Ovary (tissue), 9 donors: ENCODE measurements around the gene EXOC6B. TPM values are rescaled to one million over a fixed set of nuclear protein-coding genes. Genes with fewer than 3 reads are reported as not detected.
"Not testable (repeated sequence)": the region's sequence is repeated elsewhere in the genome, so short reads cannot be mapped to it uniquely, and the experiment has no call there.

Experiments
- DNase-seq, 5 donors: peaks; one replicate each; pipeline ENCODE4 v3.0.0-alpha.2; 2019 to 2020
- H3K27ac ChIP-seq, 2 donors: fragments of 200-600 bp; one replicate each; pipeline versions ENCODE4 v1.5.1 to v1.8.0; 2019 to 2022
- H3K27me3 ChIP-seq: fragments of 200-600 bp; one replicate; pipeline ENCODE4 v1.8.0; 2022
- H3K36me3 ChIP-seq: fragments of 200-600 bp; sonication (generic); one replicate; pipeline ENCODE4 v1.5.1; 2019
- H3K4me1 ChIP-seq: one replicate; pipeline ENCODE4 v1.8.1; 2013; ENCODE audit warnings: mild to moderate bottlenecking, moderate library complexity; ENCODE audit not compliant: insufficient read depth
- H3K4me3 ChIP-seq: fragments of 200-600 bp; sonication (generic); one replicate; pipeline ENCODE4 v1.5.1; 2017
- H3K9me3 ChIP-seq, 2 donors: fragments of 200-600 bp in 1 of 2; sonication (generic) in 1 of 2; one replicate each; pipeline versions ENCODE4 v1.5.1 to v1.8.1; 2013 to 2019; ENCODE audit warnings: mild to moderate bottlenecking in 1 of 2, moderate library complexity in 1 of 2
- CTCF ChIP-seq, 3 donors: fragments of 450-650 bp in 2 of 3; fragments of 200-600 bp in 1 of 3; IDR thresholded peaks; one replicate each; pipeline versions ENCODE4 v1.5.1 to v1.8.0; 2016 to 2022; ENCODE audit warnings: antibody characterized with exemption in 3 of 3, mild to moderate bottlenecking in 1 of 3
- EP300 ChIP-seq: sonication (generic); formaldehyde crosslinking; IDR thresholded peaks from one replicate; pipeline ENCODE4 v1.6.1; 2017; ENCODE audit warnings: antibody characterized with exemption
- POLR2A ChIP-seq: fragments of 450-650 bp; IDR thresholded peaks from one replicate; pipeline ENCODE4 v1.6.1; 2017; ENCODE audit warnings: antibody characterized with exemption, mild to moderate bottlenecking, moderate library complexity
- WGBS, 3 donors: extraction: QIAGEN DNeasy Blood & Tissue Kit in 1 of 3; methylation state at CpG; one replicate each; pipeline versions ENCODE4 v1.1.5 to v1.1.7; 2013 to 2017; 5-methylcytosine and 5-hydroxymethylcytosine counted together
- intact Hi-C, 4 donors: fragments of 100-400 bp; cut with DNase I; formaldehyde crosslinking; loops; one replicate each; pipeline versions ENCODE4 v1.11.0 to v1.15.1; 2022 to 2023
- polyA plus RNA-seq, 2 donors: library from polyadenylated mRNA; stranded (reverse); fragments of 200-250 nt in 1 of 2; fragments of 350-450 nt in 1 of 2; fragmentation: Illumina TruSeq in 1 of 2; extraction: RNeasy Lipid Tissue Mini Kit (QIAGEN cat#74804) in 1 of 2; gene quantifications; one replicate each; pipeline ENCODE4 v1.2.3, GENCODE V29; 2013 to 2014
- total RNA-seq, 7 donors: library from RNA; depleted of rRNA in 2 of 7; stranded (reverse); fragments of >200 nt in 2 of 7; fragmentation: NEBNext Ultra II Directional in 3 of 7; extraction: Animal tissue kit (Norgen Biotek cat#: 25700) in 3 of 7; gene quantifications; one replicate each; pipeline versions ENCODE4 v1.1.0 to v1.2.4, GENCODE V29; 2016 to 2023
- donor health status: DM: no; HTN: no; CAD: no; lungs with moderate emphysema.
- donor health status: DM: no; HTN: no; CAD: no.
- donor health status: Bipolar disorder and iron deficiency.
- donor health status: DM: yes; HTN: yes; CAD: no.
- donor health status: DM: no; HTN: no; CAD: no.
- donor health status: DM: yes; HTN: yes; CAD: no.

EXOC6B gene
- total and polyA plus RNA-seq, 9 donors = 11.9 to 84.9 (median 57.8) TPM

- WGBS, 3 donors = 96 to 99% (median 97%) methylated on average over 11 to 15 of the region's 15 CpGs
Observed at GRCh38 chr2:72427022-72427861, 398.6 kb downstream of the EXOC6B start.

GRCh38 chr2:72425996-72426395 lies 399.8 kb downstream of the EXOC6B start:
- intact Hi-C loops = no loop called here
- no peak for TF ChIP-seq POLR2A
- TF ChIP-seq EP300 = no peak
- TF ChIP-seq CTCF (IDR thresholded peaks at IDR 0.05) = no peak
- Histone ChIP-seq H3K27me3 (no peaks in the 10 kb centered on the region), H3K27ac (no peak overlapping the region), H3K9me3 (no peaks in the 10 kb centered on the region), H3K36me3 (no peaks in the 10 kb centered on the region), H3K4me1 (no peaks in the 10 kb centered on the region), H3K4me3 (no peak overlapping the region)
- DNase-seq = no peak

More at GRCh38 chr2:72427022-72427861, 398.6 kb downstream of the EXOC6B start:
- Histone ChIP-seq H3K27ac (no peak overlapping the region), H3K27me3 (no peaks in the 10 kb centered on the region), H3K9me3 (no peaks in the 10 kb centered on the region), H3K4me1 (no peaks in the 10 kb centered on the region), H3K36me3 (no peaks in the 10 kb centered on the region), H3K4me3 (no peak overlapping the region)
- TF ChIP-seq POLR2A = no peak
- no peak for TF ChIP-seq EP300
- TF ChIP-seq CTCF (IDR thresholded peaks at IDR 0.05) = no peak
- intact Hi-C loops = no loop called here
- DNase-seq = no peak

GRCh38 chr2:72423756-72424155 lies 402.1 kb downstream of the EXOC6B start:
- no peak for DNase-seq
- 44 to 60% (median 45%) methylated on average over 2 of the region's 2 CpGs for WGBS, 3 donors
- Histone ChIP-seq H3K36me3 (no peaks in the 10 kb centered on the region), H3K4me3 (no peak overlapping the region), H3K27me3 (no peaks in the 10 kb centered on the region), H3K27ac (no peak overlapping the region), H3K9me3 (no peaks in the 10 kb centered on the region), H3K4me1 (no peaks in the 10 kb centered on the region)
- TF ChIP-seq CTCF (IDR thresholded peaks at IDR 0.05) (no peak), EP300 (no peak), POLR2A (no peak)
- intact Hi-C loops = no loop called here

GRCh38 chr2:72421771-72422379 lies 404.0 kb downstream of the EXOC6B start:
- intact Hi-C loops, H3K27ac ChIP-seq, H3K4me1 ChIP-seq, DNase-seq, H3K9me3 ChIP-seq, H3K36me3 ChIP-seq, H3K4me3 ChIP-seq, H3K27me3 ChIP-seq: not testable (repeated sequence)
- 96 to 98% (median 98%) methylated on average over 31 of the region's 31 CpGs for WGBS, 3 donors
